H1 (cell line): ENCODE results near the gene CCNL2. TPM values are rescaled to one million over a fixed set of nuclear protein-coding genes. Genes with fewer than 3 reads are reported as not detected.
A peak's percentile ranks its signal among the peaks of the same experiment; 100 is the strongest.

ENCODE experiments used
- ASH2L ChIP-seq: fragments of 200-600, 300-600 bp; sonication (generic); IDR thresholded peaks from one replicate; pipeline ENCODE4 v1.7.1; 2017; ENCODE audit warnings: low read length
- BACH1 ChIP-seq: IDR thresholded peaks from 2 replicates; pipeline ENCODE4 v1.6.1; 2012; ENCODE audit warnings: low read length, improper control_type of control experiment
- CTBP2 ChIP-seq: IDR thresholded peaks from 2 replicates; pipeline ENCODE4 v1.7.0; 2011; ENCODE audit warnings: borderline replicate concordance, mild to moderate bottlenecking, moderate library complexity, mixed read lengths, low read length; ENCODE audit not compliant: insufficient read depth, insufficient read length
- EGR1 ChIP-seq: IDR thresholded peaks from 2 replicates; pipeline ENCODE4 v1.6.1; 2011; ENCODE audit warnings: low read depth, low read length, borderline replicate concordance
- FOSL1 ChIP-seq: IDR thresholded peaks from 2 replicates; pipeline ENCODE4 v1.6.1; 2011; ENCODE audit warnings: mild to moderate bottlenecking, low read depth, low read length, moderate library complexity; ENCODE audit not compliant: insufficient read depth
- GABPA ChIP-seq: IDR thresholded peaks from 2 replicates; pipeline ENCODE4 v1.6.1; 2011; ENCODE audit warnings: mild to moderate bottlenecking, low read length, moderate library complexity, borderline replicate concordance; ENCODE audit not compliant: insufficient read depth
- GTF2F1 ChIP-seq: IDR thresholded peaks from 2 replicates; pipeline ENCODE4 v1.6.1; 2012; ENCODE audit warnings: low read depth, low read length, improper control_type of control experiment, borderline replicate concordance
- HDAC6 ChIP-seq: IDR thresholded peaks from one replicate; pipeline ENCODE4 v1.7.1; 2012; ENCODE audit warnings: low read depth, mild to moderate bottlenecking, inconsistent platforms, low read length, moderate library complexity
- JUN ChIP-seq: IDR thresholded peaks from 2 replicates; pipeline ENCODE4 v1.6.1; 2011; ENCODE audit warnings: low read depth, mild to moderate bottlenecking, improper control_type of control experiment, low read length
- NRF1 ChIP-seq: IDR thresholded peaks from 2 replicates; pipeline ENCODE4 v1.6.1; 2011; ENCODE audit warnings: mild to moderate bottlenecking, low read depth, low read length, improper control_type of control experiment
- POLR2A ChIP-seq, 2 experiments: IDR thresholded peaks; 1 replicate in 1 of 2; 2 replicates in 1 of 2; pipeline ENCODE4 v1.6.1; 2011; ENCODE audit warnings: low read depth in 2 of 2, low read length in 2 of 2, mild to moderate bottlenecking in 2 of 2; ENCODE audit errors: control extremely low read depth in 1 of 2
- POLR2AphosphoS5 ChIP-seq: IDR thresholded peaks from 2 replicates; pipeline ENCODE4 v1.6.1; 2011; ENCODE audit warnings: low read depth, low read length
- RBBP5 ChIP-seq: IDR thresholded peaks from 2 replicates; pipeline ENCODE4 v1.7.1; 2012; ENCODE audit warnings: low read depth, mild to moderate bottlenecking, inconsistent platforms, low read length, moderate library complexity, borderline replicate concordance
- RFX5 ChIP-seq: IDR thresholded peaks from 2 replicates; pipeline ENCODE4 v1.6.1; 2011; ENCODE audit warnings: low read depth, low read length, improper control_type of control experiment, borderline replicate concordance
- SIN3A ChIP-seq, 2 experiments: IDR thresholded peaks in 1 of 2; conservative IDR thresholded peaks in 1 of 2; 2 replicates each; pipeline ENCODE4 v1.6.1; 2011 to 2012; ENCODE audit warnings: low read length in 2 of 2, improper control_type of control experiment in 1 of 2, low read depth in 1 of 2, mild to moderate bottlenecking in 1 of 2
- SUZ12 ChIP-seq: fragments of 200-600 bp; sonication (generic); IDR thresholded peaks from 2 replicates; pipeline ENCODE4 v1.6.1; 2012; ENCODE audit warnings: mild to moderate bottlenecking, inconsistent platforms, low read length, moderate library complexity, mixed read lengths
- TBP ChIP-seq: IDR thresholded peaks from 2 replicates; pipeline ENCODE4 v1.6.1; 2011; ENCODE audit warnings: low read depth, low read length, improper control_type of control experiment
- TCF12 ChIP-seq: IDR thresholded peaks from 2 replicates; pipeline ENCODE4 v1.6.1; 2011; ENCODE audit warnings: low read depth, mild to moderate bottlenecking, low read length
- YY1 ChIP-seq: IDR thresholded peaks from 2 replicates; pipeline ENCODE4 v1.6.1; 2011; ENCODE audit warnings: low read depth, mild to moderate bottlenecking, low read length
- polyA plus RNA-seq, 7 experiments: library from polyadenylated mRNA; depleted of rRNA in 3 of 7; stranded (reverse) in 5 of 7; unstranded in 2 of 7; fragments of >200 nt in 5 of 7; fragments of 200-250 nt in 2 of 7; gene quantifications; 1 replicate in 5 of 7; 2 replicates in 1 of 7; 4 replicates in 1 of 7; pipeline versions ENCODE4 v1.2.1 to v1.2.3, GENCODE V29; 2011 to 2013; ENCODE audit warnings: missing spikeins in 2 of 7, mixed read lengths in 2 of 7
- total RNA-seq: library from RNA; stranded (reverse); fragmentation: NEBNext Ultra II Directional; extraction: Animal tissue kit (Norgen Biotek cat#: 25700); gene quantifications from 2 replicates; pipeline ENCODE4 v1.2.1, GENCODE V29; 2021
- TF ChIP-seq, protein P1 (sequence below): IDR thresholded peaks from 2 replicates; pipeline ENCODE4 v1.6.1; 2012; ENCODE audit warnings: inconsistent platforms
- TF ChIP-seq, protein P2 (sequence below), 3 experiments: IDR thresholded peaks; 1 replicate in 2 of 3; 2 replicates in 1 of 3; pipeline versions ENCODE4 v1.5.1 to v1.6.1; 2011; ENCODE audit warnings: low read length in 3 of 3, mild to moderate bottlenecking in 3 of 3, inconsistent platforms in 2 of 3, low read depth in 1 of 3, moderate library complexity in 1 of 3; ENCODE audit not compliant: insufficient read depth in 1 of 3; ENCODE audit errors: control extremely low read depth in 1 of 3

Gene CCNL2
- total and polyA plus RNA-seq, 2 of the 8 experiments (the other 6 are each of a cell fraction or from before 2014, with no cell fraction given), result 79.8 to 120 TPM

DNA sequence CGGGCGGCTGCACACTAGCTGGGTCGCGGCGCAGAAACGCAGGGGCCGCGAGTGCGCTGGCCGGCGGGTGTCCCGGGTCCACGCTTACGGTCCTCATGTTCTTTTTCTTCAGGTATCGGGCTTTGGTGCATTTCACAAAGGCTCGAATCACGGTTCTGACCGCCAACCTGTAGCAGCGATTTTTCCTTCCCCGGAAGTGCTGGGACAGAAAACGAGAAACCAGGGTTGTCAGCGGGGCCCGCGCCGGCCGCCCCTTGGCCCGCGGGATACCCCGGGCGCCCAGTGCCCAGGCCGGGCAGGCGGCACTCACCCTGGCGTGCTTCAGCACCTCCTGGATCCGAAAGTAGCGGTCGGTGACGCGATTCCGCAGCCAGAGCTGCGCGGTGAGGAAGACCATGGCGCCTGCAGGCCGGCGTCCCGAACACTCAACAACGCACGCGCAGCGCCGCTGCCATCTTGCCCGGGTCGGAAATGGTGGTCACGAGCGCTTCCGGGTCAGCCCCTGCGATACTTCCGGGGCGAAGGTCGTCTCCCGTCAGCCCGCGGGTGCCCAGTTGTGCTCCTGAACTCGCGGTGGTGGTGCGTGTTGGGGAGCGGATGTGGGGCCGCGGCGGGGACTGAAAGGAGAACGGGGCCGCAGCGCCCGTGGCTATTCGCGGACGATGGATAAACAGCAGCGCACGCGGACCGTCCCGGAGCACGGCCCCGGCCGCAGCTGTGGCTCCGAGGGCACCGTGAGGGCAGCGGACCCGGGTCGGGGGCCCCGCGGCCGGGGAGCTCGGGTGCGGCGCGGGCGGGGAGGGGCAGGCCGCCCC lies 7.9 kb upstream of the CCNL2 start, which contains the start of gene MRPL20 (continued):
- TF ChIP-seq, protein P1, sequence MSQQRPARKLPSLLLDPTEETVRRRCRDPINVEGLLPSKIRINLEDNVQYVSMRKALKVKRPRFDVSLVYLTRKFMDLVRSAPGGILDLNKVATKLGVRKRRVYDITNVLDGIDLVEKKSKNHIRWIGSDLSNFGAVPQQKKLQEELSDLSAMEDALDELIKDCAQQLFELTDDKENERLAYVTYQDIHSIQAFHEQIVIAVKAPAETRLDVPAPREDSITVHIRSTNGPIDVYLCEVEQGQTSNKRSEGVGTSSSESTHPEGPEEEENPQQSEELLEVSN, result no peak; the same call in 1 of the 2 replicates
- TF ChIP-seq JUN (no peak), NRF1 (peak; percentile 39), EGR1 (no peak), GABPA (peak; percentile 99), GTF2F1 (no peak; the same call in 1 of the 2 replicates), BACH1 (no peak; the same call in 1 of the 2 replicates), SUZ12 (no peak), YY1 (peak; percentile 97), TBP (peak; percentile 92), TCF12 (no peak), CTBP2 (no peak), HDAC6 (no peak), SIN3A (conservative IDR thresholded peaks at IDR 0.05 in 1 of 2, IDR thresholded peaks at IDR 0.05 in 1 of 2; ENCODE audit: low read depth in 1 of 2, low read length in 2 of 2) (peak; percentile 75 to 83; a peak in 3 of 4 replicates), RBBP5 (peak; percentile 90; the same call in 1 of the 2 replicates), POLR2AphosphoS5 (peak; percentile 90), RFX5 (no peak), FOSL1 (no peak), POLR2A (IDR thresholded peaks at IDR 0.05; ENCODE audit: control extremely low read depth in 1 of 2, low read depth in 2 of 2, low read length in 2 of 2) (peak in 1 of 2 experiments; percentile 94; a peak in 2 of 3 replicates), ASH2L (peak; percentile 93)
- TF ChIP-seq, protein P2, sequence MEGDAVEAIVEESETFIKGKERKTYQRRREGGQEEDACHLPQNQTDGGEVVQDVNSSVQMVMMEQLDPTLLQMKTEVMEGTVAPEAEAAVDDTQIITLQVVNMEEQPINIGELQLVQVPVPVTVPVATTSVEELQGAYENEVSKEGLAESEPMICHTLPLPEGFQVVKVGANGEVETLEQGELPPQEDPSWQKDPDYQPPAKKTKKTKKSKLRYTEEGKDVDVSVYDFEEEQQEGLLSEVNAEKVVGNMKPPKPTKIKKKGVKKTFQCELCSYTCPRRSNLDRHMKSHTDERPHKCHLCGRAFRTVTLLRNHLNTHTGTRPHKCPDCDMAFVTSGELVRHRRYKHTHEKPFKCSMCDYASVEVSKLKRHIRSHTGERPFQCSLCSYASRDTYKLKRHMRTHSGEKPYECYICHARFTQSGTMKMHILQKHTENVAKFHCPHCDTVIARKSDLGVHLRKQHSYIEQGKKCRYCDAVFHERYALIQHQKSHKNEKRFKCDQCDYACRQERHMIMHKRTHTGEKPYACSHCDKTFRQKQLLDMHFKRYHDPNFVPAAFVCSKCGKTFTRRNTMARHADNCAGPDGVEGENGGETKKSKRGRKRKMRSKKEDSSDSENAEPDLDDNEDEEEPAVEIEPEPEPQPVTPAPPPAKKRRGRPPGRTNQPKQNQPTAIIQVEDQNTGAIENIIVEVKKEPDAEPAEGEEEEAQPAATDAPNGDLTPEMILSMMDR (IDR thresholded peaks at IDR 0.05; ENCODE audit: control extremely low read depth in 1 of 3, insufficient read depth in 1 of 3, low read depth in 1 of 3, low read length in 3 of 3), result 0 out of 4 replicates have a peak, but pooled peaks of 1 of the 3 experiments have one; percentile 0
